Lower lobe of right lung (tissue), 2 donors: Measurements from ENCODE around the gene COL18A1. TPM values are rescaled to one million over a fixed set of nuclear protein-coding genes. Genes with fewer than 3 reads are reported as not detected.
"Not testable (repeated sequence)": the region's sequence is repeated elsewhere in the genome, so short reads cannot be mapped to it uniquely, and the experiment has no call there.

Experiments used
- ATAC-seq, 2 donors: fragments of 200-7000 bp; cut with Tn5 transposase; one replicate each; pipeline ENCODE4 v1.9.1; 2020 to 2022; ENCODE audit warnings: mild to moderate bottlenecking in 2 of 2, moderate library complexity in 2 of 2
- DNase-seq: peaks from one replicate; pipeline ENCODE4 v3.0.0-alpha.2; 2020
- H3K27ac ChIP-seq: fragments of 200-600 bp; one replicate; pipeline ENCODE4 v1.8.0; 2022
- H3K27me3 ChIP-seq: fragments of 200-600 bp; one replicate; pipeline ENCODE4 v1.8.0; 2022; ENCODE audit warnings: low read depth
- H3K36me3 ChIP-seq: fragments of 200-600 bp; one replicate; pipeline ENCODE4 v1.8.0; 2022; ENCODE audit warnings: mild to moderate bottlenecking
- H3K4me1 ChIP-seq: fragments of 200-600 bp; one replicate; pipeline ENCODE4 v1.8.0; 2022
- H3K4me3 ChIP-seq: fragments of 200-600 bp; one replicate; pipeline ENCODE4 v1.8.0; 2022; ENCODE audit warnings: mild to moderate bottlenecking
- H3K9me3 ChIP-seq: fragments of 200-600 bp; one replicate; pipeline ENCODE4 v1.8.0; 2022
- CTCF ChIP-seq: fragments of 200-600 bp; IDR thresholded peaks from one replicate; pipeline ENCODE4 v1.8.0; 2022; ENCODE audit warnings: antibody characterized with exemption, mild to moderate bottlenecking
- intact Hi-C: fragments of 100-400 bp; cut with DNase I; formaldehyde crosslinking; loops from one replicate; pipeline ENCODE4 v1.11.0; 2022
- total RNA-seq: library from RNA; stranded (reverse); fragmentation: NEBNext Ultra II Directional; extraction: Animal tissue kit (Norgen Biotek cat#: 25700); gene quantifications from one replicate; pipeline ENCODE4 v1.2.1, GENCODE V29; 2021
- donor health status: DM: no; HTN: yes; CAD: no; lungs with severe emphysema.

Gene COL18A1
- total RNA-seq, 1 donor from 2014 or later = 45.1 TPM

- Histone ChIP-seq H3K36me3 (no peaks in the 10 kb centered on the region), H3K27ac (peak overlapping the region; percentile 58), H3K27me3 (no peaks in the 10 kb centered on the region), H3K9me3 (no peaks in the 10 kb centered on the region), H3K4me3 (no peak overlapping the region), H3K4me1 (peaks cover 22% of the 10 kb centered on the region)
- DNase-seq = no peak
- intact Hi-C loops = no loop called here
- ATAC-seq = no peak
- TF ChIP-seq CTCF = no peak
These were observed 38.5 kb upstream of the COL18A1 start for GRCh38 chr21:45366476-45366875.

GRCh38 chr21:45366931-45367401 lies 38.0 kb upstream of the COL18A1 start:
- H3K4me3 ChIP-seq = no peak overlapping the region
- no peaks in the 10 kb centered on the region for H3K27me3 ChIP-seq
- intact Hi-C loops = no loop called here
- no peaks in the 10 kb centered on the region for H3K36me3 ChIP-seq
- DNase-seq = no peak
- peak; percentile 4 to 22 for ATAC-seq
- H3K27ac ChIP-seq = peak overlapping the region; percentile 58
- peaks cover 22% of the 10 kb centered on the region for H3K4me1 ChIP-seq
- H3K9me3 ChIP-seq = no peaks in the 10 kb centered on the region
- TF ChIP-seq CTCF = no peak

GRCh38 chr21:45367402-45368351 lies 37.3 kb upstream of the COL18A1 start:
- no peak for TF ChIP-seq CTCF
- ATAC-seq = no peak
- Histone ChIP-seq H3K4me1 (peaks cover 22% of the 10 kb centered on the region), H3K36me3 (no peaks in the 10 kb centered on the region), H3K4me3 (no peak overlapping the region), H3K27ac (peak overlapping the region; percentile 7), H3K9me3 (no peaks in the 10 kb centered on the region), H3K27me3 (no peaks in the 10 kb centered on the region)
- intact Hi-C loops = no loop called here
- DNase-seq = no peak

- H3K9me3 ChIP-seq, H3K4me3 ChIP-seq, H3K27me3 ChIP-seq, intact Hi-C loops, H3K36me3 ChIP-seq, H3K27ac ChIP-seq, ATAC-seq, DNase-seq: not testable (repeated sequence)
- H3K4me1 ChIP-seq = peaks cover 10% of the 10 kb centered on the region
These were observed 35.9 kb upstream of the COL18A1 start for GRCh38 chr21:45369018-45369417.

GRCh38 chr21:45370575-45370974 lies 34.4 kb upstream of the COL18A1 start:
- intact Hi-C loops = no loop called here
- no peak overlapping the region for H3K4me3 ChIP-seq
- no peak overlapping the region for H3K27ac ChIP-seq
- no peaks in the 10 kb centered on the region for H3K27me3 ChIP-seq
- TF ChIP-seq CTCF = no peak
- H3K4me1 ChIP-seq = no peaks in the 10 kb centered on the region
- no peaks in the 10 kb centered on the region for H3K36me3 ChIP-seq
- no peaks in the 10 kb centered on the region for H3K9me3 ChIP-seq
- ATAC-seq (no peak), DNase-seq (no peak)

GRCh38 chr21:45371081-45371480 lies 33.9 kb upstream of the COL18A1 start:
- intact Hi-C loops = no loop called here
- Histone ChIP-seq H3K9me3 (no peaks in the 10 kb centered on the region), H3K27me3 (no peaks in the 10 kb centered on the region), H3K4me1 (no peaks in the 10 kb centered on the region), H3K4me3 (no peak overlapping the region), H3K36me3 (no peaks in the 10 kb centered on the region), H3K27ac (no peak overlapping the region)
- no peak for TF ChIP-seq CTCF
- no peak for DNase-seq
- no peak for ATAC-seq
